ENCODE results near the gene PDLIM5. TPM values are rescaled to one million over a fixed set of nuclear protein-coding genes. Genes with fewer than 3 reads are reported as not detected.
"Not testable (repeated sequence)": the region's sequence is repeated elsewhere in the genome, so short reads cannot be mapped to it uniquely, and the experiment has no call there.

PDLIM5 gene
- total RNA-seq, 1 donor from 2014 or later: 1,256 TPM

GRCh38 chr4:94454405-94454804, 2.7 kb downstream of the PDLIM5 start:
- DNase-seq (ENCODE audit: low spot score): no peak
- intact Hi-C loops (cut with DNase I): loop anchor here (5.0 kb wide), 2 partner anchors 108 to 138 kb away; no protein-coding TSS in a partner anchor

- intact Hi-C loops (cut with DNase I): no loop called here
- no peak for DNase-seq (ENCODE audit: low spot score)
Measured at GRCh38 chr4:94455081-94455480, 3.3 kb downstream of the PDLIM5 start.

GRCh38 chr4:94457692-94458106, 6.0 kb downstream of the PDLIM5 start:
- DNase-seq (ENCODE audit: low spot score): no peak
- intact Hi-C loops (cut with DNase I): no loop called here

GRCh38 chr4:94458682-94459081, 6.9 kb downstream of the PDLIM5 start:
- DNase-seq (ENCODE audit: low spot score): no peak
- intact Hi-C loops (cut with DNase I): no loop called here

- intact Hi-C loops (cut with DNase I): no loop called here
- no peak for DNase-seq (ENCODE audit: low spot score)
Measured at GRCh38 chr4:94459462-94460161, 7.9 kb downstream of the PDLIM5 start.

- no peak for DNase-seq (ENCODE audit: low spot score)
- intact Hi-C loops (cut with DNase I): no loop called here
Measured at GRCh38 chr4:94461506-94461905, 9.8 kb downstream of the PDLIM5 start.

GRCh38 chr4:94462572-94462971, 10.8 kb downstream of the PDLIM5 start:
- no peak for DNase-seq (ENCODE audit: low spot score)
- intact Hi-C loops (cut with DNase I): no loop called here

GRCh38 chr4:94463771-94464170, 12.0 kb downstream of the PDLIM5 start:
- intact Hi-C loops (cut with DNase I): no loop called here
- no peak for DNase-seq (ENCODE audit: low spot score)

GRCh38 chr4:94466371-94466770, 14.6 kb downstream of the PDLIM5 start:
- no peak for DNase-seq (ENCODE audit: low spot score)
- intact Hi-C loops (cut with DNase I): no loop called here

- DNase-seq (ENCODE audit: low spot score): no peak
- intact Hi-C loops (cut with DNase I): no loop called here
Measured at GRCh38 chr4:94466923-94467322, 15.2 kb downstream of the PDLIM5 start.

GRCh38 chr4:94468093-94468769, 16.5 kb downstream of the PDLIM5 start:
- DNase-seq (ENCODE audit: low spot score): no peak
- intact Hi-C loops (cut with DNase I): no loop called here

GRCh38 chr4:94469221-94469784, 17.6 kb downstream of the PDLIM5 start:
- intact Hi-C loops (cut with DNase I): no loop called here
- DNase-seq (ENCODE audit: low spot score): no peak

- DNase-seq (ENCODE audit: low spot score): no peak
- intact Hi-C loops (cut with DNase I): no loop called here
Measured at GRCh38 chr4:94470132-94470531, 18.4 kb downstream of the PDLIM5 start.

- intact Hi-C loops (cut with DNase I); DNase-seq (ENCODE audit: low spot score): not testable (repeated sequence)
Measured at GRCh38 chr4:94470782-94471181, 19.0 kb downstream of the PDLIM5 start.

GRCh38 chr4:94472056-94472826, 20.5 kb downstream of the PDLIM5 start:
- no peak for DNase-seq (ENCODE audit: low spot score)
- intact Hi-C loops (cut with DNase I): no loop called here

GRCh38 chr4:94475050-94475449, 23.3 kb downstream of the PDLIM5 start:
- DNase-seq (ENCODE audit: low spot score): no peak
- intact Hi-C loops (cut with DNase I): no loop called here

GRCh38 chr4:94475794-94476193, 24.1 kb downstream of the PDLIM5 start:
- intact Hi-C loops (cut with DNase I): no loop called here
- DNase-seq (ENCODE audit: low spot score): no peak

- no peak for DNase-seq (ENCODE audit: low spot score)
- intact Hi-C loops (cut with DNase I): no loop called here
Measured at GRCh38 chr4:94477227-94477626, 25.5 kb downstream of the PDLIM5 start.

- intact Hi-C loops (cut with DNase I): not testable (repeated sequence)
Measured at GRCh38 chr4:94478805-94479204, 27.1 kb downstream of the PDLIM5 start.

More at GRCh38 chr4:94478805-94479204, 27.1 kb downstream of the PDLIM5 start:
- DNase-seq (ENCODE audit: low spot score): not testable (repeated sequence)

Data from cardiac septum (tissue), 1 donor.